HEK293 (cell line): Measurements from ENCODE around the gene CSPG4.

ENCODE experiments used
- GLI2 ChIP-seq: fragments of 450-650 bp; formaldehyde crosslinking; IDR thresholded peaks from 2 replicates; pipeline ENCODE4; 2017; ENCODE audit warnings: missing biosample characterization, missing genetic modification characterization, low read depth, borderline replicate concordance
- TCF7L2 ChIP-seq: IDR thresholded peaks from 2 replicates; pipeline ENCODE4 v1.6.1; 2011; ENCODE audit warnings: low read depth, mild to moderate bottlenecking, inconsistent platforms, low read length, moderate library complexity, borderline replicate concordance
- YY2 ChIP-seq: fragments of 450-650 bp; formaldehyde crosslinking; IDR thresholded peaks from 2 replicates; pipeline ENCODE4 v1.5.1; 2016; ENCODE audit warnings: missing biosample characterization, missing genetic modification characterization
- ZBTB21 ChIP-seq: fragments of 450-650 bp; formaldehyde crosslinking; IDR thresholded peaks from 2 replicates; pipeline ENCODE4 v1.5.1; 2017; ENCODE audit warnings: missing biosample characterization, missing genetic modification characterization
- ZNF16 ChIP-seq: fragments of 450-650 bp; formaldehyde crosslinking; IDR thresholded peaks from 2 replicates; pipeline ENCODE4 v1.5.1; 2016; ENCODE audit warnings: low read depth, missing biosample characterization, missing genetic modification characterization
- ZNF169 ChIP-seq: fragments of 450-650 bp; formaldehyde crosslinking; IDR thresholded peaks from 2 replicates; pipeline ENCODE4 v1.5.1; 2016; ENCODE audit warnings: missing biosample characterization, missing genetic modification characterization
- ZNF223 ChIP-seq: fragments of 450-650 bp; formaldehyde crosslinking; IDR thresholded peaks from 2 replicates; pipeline ENCODE4 v1.5.1; 2016; ENCODE audit warnings: missing biosample characterization, missing genetic modification characterization
- ZNF324 ChIP-seq: fragments of 450-650 bp; formaldehyde crosslinking; IDR thresholded peaks from 2 replicates; pipeline ENCODE4 v1.5.1; 2016; ENCODE audit warnings: missing biosample characterization, missing genetic modification characterization
- ZNF423 ChIP-seq: fragments of 450-650 bp; formaldehyde crosslinking; IDR thresholded peaks from 2 replicates; pipeline ENCODE4 v1.5.1; 2016; ENCODE audit warnings: missing biosample characterization, missing genetic modification characterization
- ZNF473 ChIP-seq: fragments of 450-650 bp; formaldehyde crosslinking; IDR thresholded peaks from 2 replicates; pipeline ENCODE4 v1.5.1; 2017; ENCODE audit warnings: missing biosample characterization, missing genetic modification characterization
- ZNF548 ChIP-seq: fragments of 450-650 bp; formaldehyde crosslinking; IDR thresholded peaks from 2 replicates; pipeline ENCODE4 v1.5.1; 2016; ENCODE audit warnings: missing biosample characterization, missing genetic modification characterization
- ZNF777 ChIP-seq: fragments of 450-650 bp; formaldehyde crosslinking; IDR thresholded peaks from 2 replicates; pipeline ENCODE4 v1.5.1; 2017; ENCODE audit warnings: missing biosample characterization, missing genetic modification characterization, borderline replicate concordance
- ZNF843 ChIP-seq: fragments of 450-650 bp; formaldehyde crosslinking; IDR thresholded peaks from 2 replicates; pipeline ENCODE4 v1.5.1; 2016; ENCODE audit warnings: missing biosample characterization, missing genetic modification characterization
- TF ChIP-seq, protein P1 (sequence below): fragments of 450-650 bp; formaldehyde crosslinking; IDR thresholded peaks from 2 replicates; pipeline ENCODE4 v1.5.1; 2016; ENCODE audit warnings: missing biosample characterization, missing genetic modification characterization, borderline replicate concordance
- TF ChIP-seq, protein P2 (sequence below): fragments of 450-650 bp; formaldehyde crosslinking; optimal IDR thresholded peaks from 2 replicates; pipeline ENCODE3; 2016; ENCODE audit warnings: missing biosample characterization, mild to moderate bottlenecking, missing genetic modification characterization
- TF ChIP-seq, protein P3 (sequence below): fragments of 450-650 bp; formaldehyde crosslinking; IDR thresholded peaks from 2 replicates; pipeline ENCODE4 v1.5.1; 2016; ENCODE audit warnings: missing biosample characterization, missing genetic modification characterization
- TF ChIP-seq, protein P4 (sequence below): fragments of 450-650 bp; formaldehyde crosslinking; IDR thresholded peaks from 2 replicates; pipeline ENCODE4 v1.5.1; 2016; ENCODE audit warnings: missing biosample characterization, missing genetic modification characterization
- TF ChIP-seq, protein P5 (sequence below): fragments of 450-650 bp; formaldehyde crosslinking; IDR thresholded peaks from 2 replicates; pipeline ENCODE4 v1.5.1; 2016; ENCODE audit warnings: missing biosample characterization, missing genetic modification characterization
- TF ChIP-seq, protein P6 (sequence below): fragments of 450-650 bp; formaldehyde crosslinking; IDR thresholded peaks from 2 replicates; pipeline ENCODE4; 2016; ENCODE audit warnings: missing biosample characterization, missing genetic modification characterization
- TF ChIP-seq, protein P7 (sequence below): fragments of 450-650 bp; IDR thresholded peaks from 2 replicates; pipeline ENCODE4 v1.5.1; 2018; ENCODE audit warnings: missing biosample characterization, mild to moderate bottlenecking, missing genetic modification characterization
- TF ChIP-seq, protein P8 (sequence below): fragments of 450-650 bp; formaldehyde crosslinking; conservative IDR thresholded peaks from 2 replicates; pipeline ENCODE4 v1.5.1; 2016; ENCODE audit warnings: low read depth, missing biosample characterization, missing genetic modification characterization

The CSPG4 gene

DNA sequence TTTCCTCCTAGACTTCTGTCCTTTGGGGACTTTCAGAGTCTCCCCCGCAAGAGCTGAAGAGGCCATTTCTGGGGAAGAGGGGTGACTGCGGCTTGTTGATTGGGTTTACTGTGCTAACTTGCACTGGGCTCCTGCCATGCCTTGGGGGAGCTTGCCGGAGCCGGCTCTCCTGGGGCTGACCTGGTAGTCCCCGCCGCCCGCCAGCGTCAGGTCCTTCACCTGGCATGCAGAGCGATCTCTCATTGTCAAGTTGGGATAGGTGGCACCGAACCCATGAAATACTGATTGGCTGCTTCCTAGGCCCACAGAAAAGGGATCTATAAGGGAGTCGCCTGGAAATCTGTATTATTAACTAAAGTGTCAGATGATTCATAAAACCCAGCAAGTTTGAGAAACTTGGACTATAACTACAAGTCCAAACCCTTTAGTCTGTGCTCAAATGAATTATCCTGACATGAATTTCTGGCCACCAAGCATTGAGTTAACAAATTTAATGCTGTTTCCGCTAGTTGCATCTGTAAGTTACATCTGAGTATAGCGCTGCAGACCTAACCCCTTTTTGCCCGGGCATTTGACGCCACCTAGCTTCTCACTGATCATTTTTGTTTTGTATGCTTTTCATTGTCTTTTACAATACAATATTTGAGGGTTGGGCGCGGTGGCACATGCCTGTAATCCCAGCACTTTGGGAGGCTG lies 72.0 kb downstream of the CSPG4 start (continued):
- TF ChIP-seq ZNF169 (tag by site-specific recombination) (no peak), ZNF16 (tag by site-specific recombination) (no peak), YY2 (tag by site-specific recombination) (no peak), ZBTB21 (no peak; the same call in 1 of the 2 replicates), ZNF777 (tag by site-specific recombination) (no peak), GLI2 (tag by site-specific recombination) (no peak), ZNF843 (tag by site-specific recombination) (no peak), TCF7L2 (no peak), ZNF324 (tag by site-specific recombination) (0 out of 2 replicates have a peak, but pooled peaks have one; percentile 27), ZNF423 (tag by site-specific recombination) (0 out of 2 replicates have a peak, but pooled peaks have one; percentile 32), ZNF548 (tag by site-specific recombination) (no peak), ZNF223 (tag by site-specific recombination) (peak; percentile 9; the same call in 1 of the 2 replicates), ZNF473 (no peak)
- TF ChIP-seq, protein P1, sequence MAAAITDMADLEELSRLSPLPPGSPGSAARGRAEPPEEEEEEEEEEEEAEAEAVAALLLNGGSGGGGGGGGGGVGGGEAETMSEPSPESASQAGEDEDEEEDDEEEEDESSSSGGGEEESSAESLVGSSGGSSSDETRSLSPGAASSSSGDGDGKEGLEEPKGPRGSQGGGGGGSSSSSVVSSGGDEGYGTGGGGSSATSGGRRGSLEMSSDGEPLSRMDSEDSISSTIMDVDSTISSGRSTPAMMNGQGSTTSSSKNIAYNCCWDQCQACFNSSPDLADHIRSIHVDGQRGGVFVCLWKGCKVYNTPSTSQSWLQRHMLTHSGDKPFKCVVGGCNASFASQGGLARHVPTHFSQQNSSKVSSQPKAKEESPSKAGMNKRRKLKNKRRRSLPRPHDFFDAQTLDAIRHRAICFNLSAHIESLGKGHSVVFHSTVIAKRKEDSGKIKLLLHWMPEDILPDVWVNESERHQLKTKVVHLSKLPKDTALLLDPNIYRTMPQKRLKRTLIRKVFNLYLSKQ (tag by site-specific recombination), result no peak
- TF ChIP-seq, protein P2, sequence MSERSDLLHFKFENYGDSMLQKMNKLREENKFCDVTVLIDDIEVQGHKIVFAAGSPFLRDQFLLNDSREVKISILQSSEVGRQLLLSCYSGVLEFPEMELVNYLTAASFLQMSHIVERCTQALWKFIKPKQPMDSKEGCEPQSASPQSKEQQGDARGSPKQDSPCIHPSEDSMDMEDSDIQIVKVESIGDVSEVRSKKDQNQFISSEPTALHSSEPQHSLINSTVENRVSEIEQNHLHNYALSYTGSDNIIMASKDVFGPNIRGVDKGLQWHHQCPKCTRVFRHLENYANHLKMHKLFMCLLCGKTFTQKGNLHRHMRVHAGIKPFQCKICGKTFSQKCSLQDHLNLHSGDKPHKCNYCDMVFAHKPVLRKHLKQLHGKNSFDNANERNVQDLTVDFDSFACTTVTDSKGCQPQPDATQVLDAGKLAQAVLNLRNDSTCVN (tag by site-specific recombination), result no peak
- TF ChIP-seq, protein P3, sequence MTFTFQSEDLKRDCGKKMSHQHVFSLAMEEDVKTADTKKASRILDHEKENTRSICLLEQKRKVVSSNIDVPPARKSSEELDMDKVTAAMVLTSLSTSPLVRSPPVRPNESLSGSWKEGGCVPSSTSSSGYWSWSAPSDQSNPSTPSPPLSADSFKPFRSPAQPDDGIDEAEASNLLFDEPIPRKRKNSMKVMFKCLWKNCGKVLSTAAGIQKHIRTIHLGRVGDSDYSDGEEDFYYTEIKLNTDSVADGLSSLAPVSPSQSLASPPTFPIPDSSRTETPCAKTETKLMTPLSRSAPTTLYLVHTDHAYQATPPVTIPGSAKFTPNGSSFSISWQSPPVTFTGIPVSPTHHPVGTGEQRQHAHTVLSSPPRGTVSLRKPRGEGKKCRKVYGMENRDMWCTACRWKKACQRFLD (tag by site-specific recombination), result no peak
- TF ChIP-seq, protein P4, sequence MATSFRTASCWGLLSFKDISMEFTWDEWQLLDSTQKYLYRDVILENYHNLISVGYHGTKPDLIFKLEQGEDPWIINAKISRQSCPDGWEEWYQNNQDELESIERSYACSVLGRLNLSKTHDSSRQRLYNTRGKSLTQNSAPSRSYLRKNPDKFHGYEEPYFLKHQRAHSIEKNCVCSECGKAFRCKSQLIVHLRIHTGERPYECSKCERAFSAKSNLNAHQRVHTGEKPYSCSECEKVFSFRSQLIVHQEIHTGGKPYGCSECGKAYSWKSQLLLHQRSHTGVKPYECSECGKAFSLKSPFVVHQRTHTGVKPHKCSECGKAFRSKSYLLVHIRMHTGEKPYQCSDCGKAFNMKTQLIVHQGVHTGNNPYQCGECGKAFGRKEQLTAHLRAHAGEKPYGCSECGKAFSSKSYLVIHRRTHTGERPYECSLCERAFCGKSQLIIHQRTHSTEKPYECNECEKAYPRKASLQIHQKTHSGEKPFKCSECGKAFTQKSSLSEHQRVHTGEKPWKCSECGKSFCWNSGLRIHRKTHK (tag by site-specific recombination), result no peak
- TF ChIP-seq, protein P5, sequence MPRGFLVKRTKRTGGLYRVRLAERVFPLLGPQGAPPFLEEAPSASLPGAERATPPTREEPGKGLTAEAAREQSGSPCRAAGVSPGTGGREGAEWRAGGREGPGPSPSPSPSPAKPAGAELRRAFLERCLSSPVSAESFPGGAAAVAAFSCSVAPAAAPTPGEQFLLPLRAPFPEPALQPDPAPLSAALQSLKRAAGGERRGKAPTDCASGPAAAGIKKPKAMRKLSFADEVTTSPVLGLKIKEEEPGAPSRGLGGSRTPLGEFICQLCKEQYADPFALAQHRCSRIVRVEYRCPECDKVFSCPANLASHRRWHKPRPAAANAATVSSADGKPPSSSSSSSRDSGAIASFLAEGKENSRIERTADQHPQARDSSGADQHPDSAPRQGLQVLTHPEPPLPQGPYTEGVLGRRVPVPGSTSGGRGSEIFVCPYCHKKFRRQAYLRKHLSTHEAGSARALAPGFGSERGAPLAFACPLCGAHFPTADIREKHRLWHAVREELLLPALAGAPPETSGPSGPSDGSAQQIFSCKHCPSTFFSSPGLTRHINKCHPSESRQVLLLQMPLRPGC (tag by site-specific recombination), result no peak
- TF ChIP-seq, protein P6, sequence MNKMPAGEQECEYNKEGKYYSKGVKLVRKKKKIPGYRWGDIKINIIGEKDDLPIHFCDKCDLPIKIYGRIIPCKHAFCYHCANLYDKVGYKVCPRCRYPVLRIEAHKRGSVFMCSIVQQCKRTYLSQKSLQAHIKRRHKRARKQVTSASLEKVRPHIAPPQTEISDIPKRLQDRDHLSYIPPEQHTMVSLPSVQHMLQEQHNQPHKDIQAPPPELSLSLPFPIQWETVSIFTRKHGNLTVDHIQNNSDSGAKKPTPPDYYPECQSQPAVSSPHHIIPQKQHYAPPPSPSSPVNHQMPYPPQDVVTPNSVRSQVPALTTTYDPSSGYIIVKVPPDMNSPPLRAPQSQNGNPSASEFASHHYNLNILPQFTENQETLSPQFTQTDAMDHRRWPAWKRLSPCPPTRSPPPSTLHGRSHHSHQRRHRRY, result no peak
- TF ChIP-seq, protein P7, sequence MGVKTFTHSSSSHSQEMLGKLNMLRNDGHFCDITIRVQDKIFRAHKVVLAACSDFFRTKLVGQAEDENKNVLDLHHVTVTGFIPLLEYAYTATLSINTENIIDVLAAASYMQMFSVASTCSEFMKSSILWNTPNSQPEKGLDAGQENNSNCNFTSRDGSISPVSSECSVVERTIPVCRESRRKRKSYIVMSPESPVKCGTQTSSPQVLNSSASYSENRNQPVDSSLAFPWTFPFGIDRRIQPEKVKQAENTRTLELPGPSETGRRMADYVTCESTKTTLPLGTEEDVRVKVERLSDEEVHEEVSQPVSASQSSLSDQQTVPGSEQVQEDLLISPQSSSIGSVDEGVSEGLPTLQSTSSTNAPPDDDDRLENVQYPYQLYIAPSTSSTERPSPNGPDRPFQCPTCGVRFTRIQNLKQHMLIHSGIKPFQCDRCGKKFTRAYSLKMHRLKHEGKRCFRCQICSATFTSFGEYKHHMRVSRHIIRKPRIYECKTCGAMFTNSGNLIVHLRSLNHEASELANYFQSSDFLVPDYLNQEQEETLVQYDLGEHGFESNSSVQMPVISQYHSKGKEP, result peak; percentile 36; the same call in 1 of the 2 replicates
- TF ChIP-seq, protein P8, sequence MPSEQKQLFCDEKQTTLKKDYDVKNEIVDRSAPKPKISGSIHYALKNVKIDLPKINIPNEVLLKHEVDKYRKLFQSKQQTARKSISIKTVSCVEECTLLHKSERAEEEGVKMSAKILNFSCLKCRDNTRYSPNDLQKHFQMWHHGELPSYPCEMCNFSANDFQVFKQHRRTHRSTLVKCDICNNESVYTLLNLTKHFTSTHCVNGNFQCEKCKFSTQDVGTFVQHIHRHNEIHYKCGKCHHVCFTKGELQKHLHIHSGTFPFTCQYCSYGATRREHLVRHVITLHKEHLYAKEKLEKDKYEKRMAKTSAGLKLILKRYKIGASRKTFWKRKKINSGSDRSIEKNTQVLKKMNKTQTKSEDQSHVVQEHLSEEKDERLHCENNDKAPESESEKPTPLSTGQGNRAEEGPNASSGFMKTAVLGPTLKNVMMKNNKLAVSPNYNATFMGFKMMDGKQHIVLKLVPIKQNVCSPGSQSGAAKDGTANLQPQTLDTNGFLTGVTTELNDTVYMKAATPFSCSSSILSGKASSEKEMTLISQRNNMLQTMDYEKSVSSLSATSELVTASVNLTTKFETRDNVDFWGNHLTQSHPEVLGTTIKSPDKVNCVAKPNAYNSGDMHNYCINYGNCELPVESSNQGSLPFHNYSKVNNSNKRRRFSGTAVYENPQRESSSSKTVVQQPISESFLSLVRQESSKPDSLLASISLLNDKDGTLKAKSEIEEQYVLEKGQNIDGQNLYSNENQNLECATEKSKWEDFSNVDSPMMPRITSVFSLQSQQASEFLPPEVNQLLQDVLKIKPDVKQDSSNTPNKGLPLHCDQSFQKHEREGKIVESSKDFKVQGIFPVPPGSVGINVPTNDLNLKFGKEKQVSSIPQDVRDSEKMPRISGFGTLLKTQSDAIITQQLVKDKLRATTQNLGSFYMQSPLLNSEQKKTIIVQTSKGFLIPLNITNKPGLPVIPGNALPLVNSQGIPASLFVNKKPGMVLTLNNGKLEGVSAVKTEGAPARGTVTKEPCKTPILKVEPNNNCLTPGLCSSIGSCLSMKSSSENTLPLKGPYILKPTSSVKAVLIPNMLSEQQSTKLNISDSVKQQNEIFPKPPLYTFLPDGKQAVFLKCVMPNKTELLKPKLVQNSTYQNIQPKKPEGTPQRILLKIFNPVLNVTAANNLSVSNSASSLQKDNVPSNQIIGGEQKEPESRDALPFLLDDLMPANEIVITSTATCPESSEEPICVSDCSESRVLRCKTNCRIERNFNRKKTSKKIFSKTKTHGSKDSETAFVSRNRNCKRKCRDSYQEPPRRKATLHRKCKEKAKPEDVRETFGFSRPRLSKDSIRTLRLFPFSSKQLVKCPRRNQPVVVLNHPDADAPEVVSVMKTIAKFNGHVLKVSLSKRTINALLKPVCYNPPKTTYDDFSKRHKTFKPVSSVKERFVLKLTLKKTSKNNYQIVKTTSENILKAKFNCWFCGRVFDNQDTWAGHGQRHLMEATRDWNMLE (tag by site-specific recombination), result no peak
